Loucy (cell line): ENCODE measurements around the gene SCRT2.

Experiments used
- H2AFZ ChIP-seq: fragments of 200-600 bp; sonication (generic); 2 replicates; pipeline ENCODE4 v1.6.0; 2016; ENCODE audit warnings: antibody characterized with exemption, mild to moderate bottlenecking, low read length, moderate library complexity
- H3F3A ChIP-seq: fragments of 200-600 bp; 2 replicates; pipeline ENCODE4 v1.6.0; 2016; ENCODE audit warnings: antibody characterized with exemption, low read depth, mild to moderate bottlenecking
- H3K27me3 ChIP-seq: fragments of 200-600 bp; sonication (generic); 2 replicates; pipeline ENCODE4 v1.6.1; 2014; ENCODE audit warnings: low read length, mild to moderate bottlenecking; ENCODE audit not compliant: insufficient read depth, poor library complexity, severe bottlenecking
- H3K36me3 ChIP-seq: fragments of 200-600 bp; sonication (generic); 2 replicates; pipeline ENCODE4 v1.6.1; 2016; ENCODE audit warnings: low read length; ENCODE audit not compliant: insufficient read depth
- H3K4me1 ChIP-seq: fragments of 200-600 bp; sonication (generic); 2 replicates; pipeline ENCODE4 v1.5.1; 2014; ENCODE audit warnings: low read length, mild to moderate bottlenecking; ENCODE audit not compliant: insufficient read depth, poor library complexity, severe bottlenecking
- H3K4me2 ChIP-seq: fragments of 200-600 bp; sonication (generic); 2 replicates; pipeline ENCODE4 v1.6.0; 2014; ENCODE audit warnings: antibody characterized with exemption, low read length, low read depth, mild to moderate bottlenecking; ENCODE audit not compliant: poor library complexity, severe bottlenecking
- H3K4me3 ChIP-seq: fragments of 200-600 bp; sonication (generic); 2 replicates; pipeline ENCODE4 v1.5.1; 2014; ENCODE audit warnings: low read length, mild to moderate bottlenecking, mixed read lengths; ENCODE audit not compliant: poor library complexity, severe bottlenecking
- H3K79me2 ChIP-seq: fragments of 200-600 bp; sonication (generic); 2 replicates; pipeline ENCODE4 v1.6.1; 2014; ENCODE audit warnings: low read length; ENCODE audit not compliant: insufficient read depth
- H3K9ac ChIP-seq: fragments of 200-600 bp; sonication (generic); 2 replicates; pipeline ENCODE4 v1.6.0; 2014; ENCODE audit warnings: mild to moderate bottlenecking, low read depth, low read length, moderate library complexity; ENCODE audit not compliant: poor library complexity, severe bottlenecking
- H3K9me2 ChIP-seq: fragments of 200-600 bp; sonication (generic); replicated peaks from 2 replicates; pipeline ENCODE4 v1.6.1; 2016; ENCODE audit warnings: low read depth, low read length, mixed read lengths
- H3K9me3 ChIP-seq: fragments of 200-600 bp; sonication (generic); 2 replicates; pipeline ENCODE4 v1.6.1; 2014; ENCODE audit warnings: mild to moderate bottlenecking, antibody characterized with exemption, low read length, low read depth; ENCODE audit not compliant: insufficient read depth
- H4K20me1 ChIP-seq: fragments of 200-600 bp; sonication (generic); 2 replicates; pipeline ENCODE4 v1.6.0; 2014; ENCODE audit warnings: antibody characterized with exemption, low read length, mild to moderate bottlenecking; ENCODE audit not compliant: insufficient read depth, poor library complexity, severe bottlenecking
- CTCF ChIP-seq: fragments of 200-600 bp; sonication (generic); conservative IDR thresholded peaks from 2 replicates; pipeline ENCODE4 v1.5.1; 2014; ENCODE audit warnings: mild to moderate bottlenecking, antibody characterized with exemption, low read length
- EZH2phosphoT487 ChIP-seq: fragments of 200-600 bp; IDR thresholded peaks from 2 replicates; pipeline ENCODE4 v1.6.1; 2018; ENCODE audit warnings: antibody characterized with exemption, mild to moderate bottlenecking, moderate library complexity, borderline replicate concordance

The SCRT2 gene

GRCh38 chr20:719068-719467 is 43.5 kb upstream of the SCRT2 start:
- Histone ChIP-seq H3K9me2 (no peaks in the 10 kb centered on the region), H3K4me3 (no peak overlapping the region), H3K9me3 (peaks cover 7% of the 10 kb centered on the region; the same call in 1 of the 2 replicates), H3K4me2 (no peak overlapping the region), H3K9ac (no peak overlapping the region), H3F3A (no peaks in the 10 kb centered on the region), H4K20me1 (no peaks in the 10 kb centered on the region), H3K4me1 (no peaks in the 10 kb centered on the region), H3K27me3 (no peaks in the 10 kb centered on the region), H3K79me2 (no peaks in the 10 kb centered on the region), H3K36me3 (no peaks in the 10 kb centered on the region), H2AFZ (no peak overlapping the region)
- TF ChIP-seq CTCF (no peak), EZH2phosphoT487 (no peak)

- Histone ChIP-seq H3K4me2 (no peak overlapping the region), H3K9ac (no peak overlapping the region), H3K79me2 (no peaks in the 10 kb centered on the region), H3K9me3 (peaks cover 7% of the 10 kb centered on the region), H3F3A (no peaks in the 10 kb centered on the region), H3K9me2 (no peaks in the 10 kb centered on the region), H3K27me3 (no peaks in the 10 kb centered on the region), H4K20me1 (no peaks in the 10 kb centered on the region), H3K36me3 (no peaks in the 10 kb centered on the region), H3K4me1 (no peaks in the 10 kb centered on the region), H3K4me3 (no peak overlapping the region), H2AFZ (no peak overlapping the region)
- TF ChIP-seq EZH2phosphoT487 = no peak
These were observed 42.2 kb upstream of the SCRT2 start for GRCh38 chr20:717832-718231.

GRCh38 chr20:717271-717670 is 41.7 kb upstream of the SCRT2 start:
- Histone ChIP-seq H3K4me2 (no peak overlapping the region), H3K4me3 (no peak overlapping the region), H3K79me2 (no peaks in the 10 kb centered on the region), H3K4me1 (no peaks in the 10 kb centered on the region), H4K20me1 (no peaks in the 10 kb centered on the region), H3K9me3 (peaks cover 7% of the 10 kb centered on the region), H3F3A (no peaks in the 10 kb centered on the region), H3K27me3 (no peaks in the 10 kb centered on the region), H3K9ac (no peak overlapping the region), H3K9me2 (no peaks in the 10 kb centered on the region), H2AFZ (no peak overlapping the region), H3K36me3 (no peaks in the 10 kb centered on the region)
- no peak for TF ChIP-seq EZH2phosphoT487
- TF ChIP-seq CTCF = no peak

- no peaks in the 10 kb centered on the region for H3F3A ChIP-seq
- TF ChIP-seq EZH2phosphoT487 (no peak), CTCF (no peak)
- H3K9me2 ChIP-seq = no peaks in the 10 kb centered on the region
- no peak overlapping the region for H2AFZ ChIP-seq
- no peaks in the 10 kb centered on the region for H3K36me3 ChIP-seq
- no peaks in the 10 kb centered on the region for H3K79me2 ChIP-seq
- H3K4me3 ChIP-seq = no peak overlapping the region
- H4K20me1 ChIP-seq = no peaks in the 10 kb centered on the region
- H3K4me2 ChIP-seq = no peak overlapping the region
- no peak overlapping the region for H3K9ac ChIP-seq
- peaks cover 7% of the 10 kb centered on the region for H3K9me3 ChIP-seq
- no peaks in the 10 kb centered on the region for H3K27me3 ChIP-seq
- H3K4me1 ChIP-seq = no peaks in the 10 kb centered on the region
These were observed 38.9 kb upstream of the SCRT2 start for GRCh38 chr20:714453-714852.
